Astrocyte of the cerebellum (primary cell): ENCODE data around the gene ACOX3.
"Not testable (repeated sequence)": the region's sequence is repeated elsewhere in the genome, so short reads cannot be mapped to it uniquely, and the experiment has no call there.

Source experiments
- DNase-seq: peaks from one replicate; pipeline ENCODE4 v3.0.0-alpha.2; 2011; ENCODE audit warnings: low read depth
- H3K4me3 ChIP-seq: 2 replicates; pipeline ENCODE4 v1.5.1; 2011; ENCODE audit warnings: mild to moderate bottlenecking, low read depth, low read length, moderate library complexity
- in situ Hi-C: cut with HindIII; loops from 2 replicates; pipeline ENCODE4 v1.10.0; 2017; ENCODE audit warnings: low sequenced_read_pairs
- TF ChIP-seq, protein P1 (sequence below): IDR thresholded peaks from 2 replicates; pipeline ENCODE4 v1.5.1; 2012; ENCODE audit warnings: low read length, low read depth, moderate library complexity, mild to moderate bottlenecking; ENCODE audit errors: missing control alignments

Gene ACOX3

DNA sequence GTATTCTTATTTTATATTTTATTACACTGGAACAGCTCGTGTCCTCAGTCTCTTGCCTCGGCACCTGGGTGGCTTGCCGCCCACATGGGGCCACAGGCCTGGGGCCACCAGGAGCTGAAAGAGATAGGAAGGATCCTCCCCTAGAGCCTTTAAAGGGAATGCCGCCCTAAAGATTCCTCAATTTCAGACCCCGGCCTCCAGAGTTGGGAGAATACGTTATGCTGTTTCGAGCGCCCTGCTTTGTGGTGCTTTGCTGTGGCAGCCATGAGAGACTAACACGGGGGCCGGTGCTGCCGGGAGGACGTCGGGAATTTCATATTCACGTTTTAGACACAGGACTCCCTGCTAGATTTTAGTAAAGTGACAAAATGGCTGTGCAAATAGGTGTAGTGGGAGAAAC, 33.2 kb downstream of the ACOX3 start:
- TF ChIP-seq, protein P1, sequence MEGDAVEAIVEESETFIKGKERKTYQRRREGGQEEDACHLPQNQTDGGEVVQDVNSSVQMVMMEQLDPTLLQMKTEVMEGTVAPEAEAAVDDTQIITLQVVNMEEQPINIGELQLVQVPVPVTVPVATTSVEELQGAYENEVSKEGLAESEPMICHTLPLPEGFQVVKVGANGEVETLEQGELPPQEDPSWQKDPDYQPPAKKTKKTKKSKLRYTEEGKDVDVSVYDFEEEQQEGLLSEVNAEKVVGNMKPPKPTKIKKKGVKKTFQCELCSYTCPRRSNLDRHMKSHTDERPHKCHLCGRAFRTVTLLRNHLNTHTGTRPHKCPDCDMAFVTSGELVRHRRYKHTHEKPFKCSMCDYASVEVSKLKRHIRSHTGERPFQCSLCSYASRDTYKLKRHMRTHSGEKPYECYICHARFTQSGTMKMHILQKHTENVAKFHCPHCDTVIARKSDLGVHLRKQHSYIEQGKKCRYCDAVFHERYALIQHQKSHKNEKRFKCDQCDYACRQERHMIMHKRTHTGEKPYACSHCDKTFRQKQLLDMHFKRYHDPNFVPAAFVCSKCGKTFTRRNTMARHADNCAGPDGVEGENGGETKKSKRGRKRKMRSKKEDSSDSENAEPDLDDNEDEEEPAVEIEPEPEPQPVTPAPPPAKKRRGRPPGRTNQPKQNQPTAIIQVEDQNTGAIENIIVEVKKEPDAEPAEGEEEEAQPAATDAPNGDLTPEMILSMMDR: no peak
- no peak overlapping the region for H3K4me3 ChIP-seq
- in situ Hi-C loops: loop anchor here (5.0 kb wide), 1 partner anchor 155 kb away; no protein-coding TSS in a partner anchor
- DNase-seq: no peak

DNA sequence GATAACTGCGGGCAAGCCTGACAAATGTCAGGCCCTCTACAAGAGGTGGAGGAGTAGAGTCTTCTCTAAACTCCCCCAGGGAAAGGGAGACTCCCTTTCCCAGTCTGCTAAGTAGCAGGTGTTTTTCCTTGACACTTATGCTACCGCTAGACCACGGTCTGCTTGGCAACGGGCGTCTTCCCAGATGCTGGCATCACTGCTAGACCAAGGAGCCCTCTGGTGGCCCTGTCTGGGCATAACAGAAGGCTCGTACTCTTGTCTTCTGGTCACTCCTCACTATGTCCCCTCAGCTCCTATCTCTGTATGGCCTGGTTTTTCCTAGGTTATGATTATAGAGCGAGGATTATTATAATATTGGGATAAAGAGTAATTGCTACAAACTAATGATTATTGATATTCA, 33.6 kb downstream of the ACOX3 start:
- TF ChIP-seq, protein P1: peak; percentile 37
- not testable (repeated sequence) for H3K4me3 ChIP-seq, DNase-seq
- in situ Hi-C loops: loop anchor here (5.0 kb wide), 1 partner anchor 155 kb away; no protein-coding TSS in a partner anchor

DNA sequence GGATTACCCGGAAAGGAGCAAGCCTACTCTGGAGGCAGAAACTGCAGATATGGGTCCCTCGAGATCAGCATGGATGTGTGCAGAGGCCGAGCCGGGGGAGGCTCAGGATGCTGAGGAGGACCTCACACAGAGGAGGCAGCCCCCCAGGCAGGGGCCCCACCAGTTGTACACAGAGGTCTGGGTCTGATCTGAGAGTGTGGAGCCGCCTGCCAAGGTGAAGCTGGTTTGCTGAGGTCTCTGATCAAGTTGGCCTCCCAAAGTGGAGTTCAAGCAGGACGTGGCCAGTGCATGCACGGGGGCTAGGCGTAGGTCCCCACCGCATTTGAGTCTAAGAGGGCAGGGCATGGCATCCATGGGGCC, 35.0 kb downstream of the ACOX3 start:
- DNase-seq: no peak
- H3K4me3 ChIP-seq: no peak overlapping the region
- TF ChIP-seq, protein P1: no peak
- in situ Hi-C loops: loop anchor here (5.0 kb wide), 1 partner anchor 153 kb away; no protein-coding TSS in a partner anchor

DNA sequence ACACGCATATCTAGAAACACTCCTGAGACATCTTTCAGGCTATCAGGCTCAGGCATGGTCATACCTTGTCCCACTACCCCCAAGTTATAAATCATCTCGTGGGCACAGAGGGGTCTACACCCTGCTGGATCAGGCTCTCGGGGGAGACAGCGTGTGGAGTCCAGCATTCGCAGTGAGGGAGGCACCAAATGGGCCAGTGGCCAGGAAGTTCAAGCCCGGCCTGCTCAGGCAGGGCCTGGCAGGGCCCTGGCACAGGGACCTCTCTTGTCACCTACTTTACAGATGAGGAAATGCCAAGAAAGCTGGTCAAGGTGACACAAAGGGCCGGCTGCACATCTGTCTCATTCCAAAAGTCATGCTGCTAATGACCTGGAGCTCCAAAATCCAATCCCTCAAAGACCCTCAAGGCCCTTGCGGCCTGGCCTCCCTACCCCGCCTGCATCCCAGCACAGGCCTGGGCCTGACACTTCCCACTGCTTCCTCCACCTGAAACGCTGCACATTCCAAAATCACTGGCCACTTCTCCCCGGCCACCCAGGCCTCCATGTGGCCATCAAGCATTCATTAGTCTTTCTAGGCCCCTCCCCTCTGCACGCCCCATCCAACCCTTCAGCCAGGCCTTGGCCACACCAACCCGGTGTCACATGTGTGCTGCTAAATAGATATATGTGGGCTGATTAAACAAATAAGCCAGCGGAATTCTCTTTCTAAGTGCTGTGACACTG, 35.6 kb downstream of the ACOX3 start:
- DNase-seq: no peak
- in situ Hi-C loops: loop anchor here (5.0 kb wide), 1 partner anchor 153 kb away; no protein-coding TSS in a partner anchor
- TF ChIP-seq, protein P1: no peak
- no peak overlapping the region for H3K4me3 ChIP-seq

DNA sequence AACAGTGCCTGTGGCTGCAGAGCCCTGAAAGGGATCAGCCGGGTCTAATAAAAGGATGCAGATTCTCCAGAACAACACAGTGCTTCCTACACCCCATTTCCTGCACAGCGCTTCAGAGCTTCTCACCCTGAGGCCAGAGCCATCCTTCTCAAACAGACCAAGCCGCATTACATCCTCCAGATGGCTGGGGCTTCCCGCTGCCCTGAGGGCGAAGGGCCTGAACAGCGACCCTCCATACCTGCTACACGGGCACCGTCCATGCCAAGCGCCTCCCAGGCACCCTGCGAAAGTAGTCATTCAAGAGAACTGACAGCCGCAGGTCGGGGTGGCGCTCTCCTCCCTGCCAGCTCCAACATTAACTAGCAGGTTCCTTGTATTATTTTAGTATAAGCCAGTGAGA, 36.5 kb downstream of the ACOX3 start:
- no peak overlapping the region for H3K4me3 ChIP-seq
- no peak for DNase-seq
- in situ Hi-C loops: no loop called here
- TF ChIP-seq, protein P1: no peak

DNA sequence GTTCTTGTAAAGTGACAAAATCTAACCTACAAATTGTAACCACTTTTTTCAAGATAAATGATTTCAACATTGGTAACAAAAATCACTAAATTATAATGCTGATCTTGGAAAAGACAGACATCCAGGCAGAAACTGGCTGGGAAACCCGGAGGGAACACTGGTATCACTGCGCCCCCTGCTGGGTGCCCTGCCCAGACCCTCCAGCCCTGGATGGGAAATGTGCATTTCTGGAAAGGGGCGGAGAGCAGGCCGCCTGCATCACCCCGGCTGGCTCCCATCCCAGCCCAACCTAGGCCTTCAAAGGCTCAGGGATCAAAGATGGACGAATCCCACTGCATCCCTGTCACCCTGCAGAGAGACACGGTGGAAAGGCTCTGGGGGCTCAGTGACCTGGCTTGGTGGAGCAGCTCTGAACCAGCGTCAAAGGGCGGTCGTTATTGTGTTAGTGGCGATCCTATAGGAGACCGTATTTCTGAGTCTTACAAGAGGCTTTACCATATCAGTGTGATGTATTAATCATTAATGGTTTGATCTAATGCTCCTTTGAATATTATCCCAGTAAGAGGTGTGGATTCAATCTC, 37.3 kb downstream of the ACOX3 start:
- DNase-seq: peak; percentile 56
- in situ Hi-C loops: no loop called here
- H3K4me3 ChIP-seq: no peak overlapping the region
- TF ChIP-seq, protein P1: peak; percentile 91
